NOMO-1 treated with DMSO at 0.1 percent for 48 hours (cell line): ENCODE data around the gene ASTN1.

Experiments used
- DNase-seq: peaks from one replicate; lab custom pipeline; 2025; ENCODE audit not compliant: unreplicated experiment; lab: John Stamatoyannopoulos, UW

ASTN1 gene

GRCh38 chr1:177045151-177045550 is 119.4 kb downstream of the ASTN1 start:
- no peak for DNase-seq

- no peak for DNase-seq
Observed at GRCh38 chr1:177044390-177044789, 120.1 kb downstream of the ASTN1 start.

GRCh38 chr1:177043597-177043996 is 120.9 kb downstream of the ASTN1 start:
- no peak for DNase-seq

- no peak for DNase-seq
Observed at GRCh38 chr1:177035586-177035985, 128.9 kb downstream of the ASTN1 start.

- no peak for DNase-seq
Observed at GRCh38 chr1:177033628-177034027, 130.9 kb downstream of the ASTN1 start.

- no peak for DNase-seq
Observed at GRCh38 chr1:177032434-177032833, 132.1 kb downstream of the ASTN1 start.

- no peak for DNase-seq
Observed at GRCh38 chr1:177024623-177025022, 139.9 kb downstream of the ASTN1 start.

- no peak for DNase-seq
Observed at GRCh38 chr1:177023726-177024125, 140.8 kb downstream of the ASTN1 start.

- no peak for DNase-seq
Observed at GRCh38 chr1:177023249-177023648, 141.3 kb downstream of the ASTN1 start.

GRCh38 chr1:177021687-177022086 is 142.8 kb downstream of the ASTN1 start:
- no peak for DNase-seq

- DNase-seq = no peak
Observed at GRCh38 chr1:177020851-177021589, 143.5 kb downstream of the ASTN1 start.

GRCh38 chr1:177017287-177017852 is 147.1 kb downstream of the ASTN1 start:
- DNase-seq = no peak

- no peak for DNase-seq
Observed at GRCh38 chr1:177014325-177014724, 150.2 kb downstream of the ASTN1 start.

GRCh38 chr1:177012342-177012925 is 152.1 kb downstream of the ASTN1 start:
- DNase-seq = no peak

GRCh38 chr1:177011508-177011907 is 153.0 kb downstream of the ASTN1 start:
- DNase-seq = no peak

- no peak for DNase-seq
Observed at GRCh38 chr1:177010211-177010825, 154.2 kb downstream of the ASTN1 start.

- no peak for DNase-seq
Observed at GRCh38 chr1:177008653-177009052, 155.9 kb downstream of the ASTN1 start.

GRCh38 chr1:177007437-177008161 is 156.9 kb downstream of the ASTN1 start:
- no peak for DNase-seq

- no peak for DNase-seq
Observed at GRCh38 chr1:177002891-177003290, 161.6 kb downstream of the ASTN1 start.

GRCh38 chr1:177001556-177001955 is 163.0 kb downstream of the ASTN1 start:
- DNase-seq = no peak

- no peak for DNase-seq
Observed at GRCh38 chr1:176998183-176998795, 166.2 kb downstream of the ASTN1 start.
